ENCODE data around the gene CEP57L1.

The CEP57L1 gene

GRCh38 chr6:109095036-109095834 is at the start of gene CEP57L1:
CEP57L1 (plus strand) TSS chr6:109095507; CDS start chr6:109145222, 49,715 bp downstream.
- FAIRE-seq (peak; percentile 72), DNase-seq (ENCODE audit: insufficient read length, low spot score) (peak; percentile 92)

- DNase-seq (ENCODE audit: insufficient read length, low spot score), result no peak
- FAIRE-seq, result no peak
These were observed 47.1 kb upstream of the CEP57L1 start for GRCh38 chr6:109048176-109048575.

GRCh38 chr6:109048670-109049415 is 46.5 kb upstream of the CEP57L1 start:
- no peak for DNase-seq (ENCODE audit: insufficient read length, low spot score)
- FAIRE-seq, result no peak

- DNase-seq (ENCODE audit: insufficient read length, low spot score), result no peak
- FAIRE-seq, result no peak
These were observed 45.3 kb upstream of the CEP57L1 start for GRCh38 chr6:109050012-109050411.

GRCh38 chr6:109050447-109051102 is 44.7 kb upstream of the CEP57L1 start:
- no peak for DNase-seq (ENCODE audit: insufficient read length, low spot score)
- FAIRE-seq, result no peak

GRCh38 chr6:109051301-109052017 is 43.8 kb upstream of the CEP57L1 start:
- FAIRE-seq (no peak), DNase-seq (ENCODE audit: insufficient read length, low spot score) (no peak)

GRCh38 chr6:109052018-109052651 is 43.2 kb upstream of the CEP57L1 start:
- no peak for DNase-seq (ENCODE audit: insufficient read length, low spot score)
- FAIRE-seq, result no peak

GRCh38 chr6:109052852-109053251 is 42.5 kb upstream of the CEP57L1 start:
- no peak for DNase-seq (ENCODE audit: insufficient read length, low spot score)
- FAIRE-seq, result no peak

- FAIRE-seq, result no peak
- DNase-seq (ENCODE audit: insufficient read length, low spot score), result no peak
These were observed 42.0 kb upstream of the CEP57L1 start for GRCh38 chr6:109053336-109053735.

GRCh38 chr6:109055771-109056235 is 39.5 kb upstream of the CEP57L1 start:
- FAIRE-seq (no peak), DNase-seq (ENCODE audit: insufficient read length, low spot score) (no peak)

GRCh38 chr6:109056661-109057060 is 38.6 kb upstream of the CEP57L1 start:
- no peak for DNase-seq (ENCODE audit: insufficient read length, low spot score)
- no peak for FAIRE-seq

GRCh38 chr6:109058620-109059019 is 36.7 kb upstream of the CEP57L1 start:
- FAIRE-seq (no peak), DNase-seq (ENCODE audit: insufficient read length, low spot score) (no peak)

GRCh38 chr6:109059153-109059552 is 36.2 kb upstream of the CEP57L1 start:
- no peak for DNase-seq (ENCODE audit: insufficient read length, low spot score)
- FAIRE-seq, result no peak

- FAIRE-seq (no peak), DNase-seq (ENCODE audit: insufficient read length, low spot score) (no peak)
These were observed 35.7 kb upstream of the CEP57L1 start for GRCh38 chr6:109059571-109060021.

- no peak for FAIRE-seq
- DNase-seq (ENCODE audit: insufficient read length, low spot score), result no peak
These were observed 34.7 kb upstream of the CEP57L1 start for GRCh38 chr6:109060571-109060970.

- no peak for DNase-seq (ENCODE audit: insufficient read length, low spot score)
- no peak for FAIRE-seq
These were observed 33.1 kb upstream of the CEP57L1 start for GRCh38 chr6:109062216-109062615.

GRCh38 chr6:109062767-109063352 is 32.4 kb upstream of the CEP57L1 start:
- no peak for FAIRE-seq
- DNase-seq (ENCODE audit: insufficient read length, low spot score), result no peak

- FAIRE-seq (no peak), DNase-seq (ENCODE audit: insufficient read length, low spot score) (no peak)
These were observed 25.6 kb upstream of the CEP57L1 start for GRCh38 chr6:109069746-109070145.

- FAIRE-seq, result no peak
These were observed 24.0 kb upstream of the CEP57L1 start for GRCh38 chr6:109071125-109071917.

More at GRCh38 chr6:109071125-109071917, 24.0 kb upstream of the CEP57L1 start:
- no peak for DNase-seq (ENCODE audit: insufficient read length, low spot score)
